NK-92 (cell line): Measurements from ENCODE around the gene TNPO3.
"Not testable (repeated sequence)": the region's sequence is repeated elsewhere in the genome, so short reads cannot be mapped to it uniquely, and the experiment has no call there.

Source experiments
- DNase-seq: peaks from one replicate; lab custom pipeline; 2025; ENCODE audit not compliant: unreplicated experiment; lab: John Stamatoyannopoulos, UW

Gene TNPO3

GRCh38 chr7:129072479-129073011 is 17.6 kb upstream of the TNPO3 start:
- DNase-seq = no peak

GRCh38 chr7:129069021-129069420 is 14.1 kb upstream of the TNPO3 start:
- DNase-seq = no peak

- no peak for DNase-seq
Measured at GRCh38 chr7:129067943-129068548, 13.1 kb upstream of the TNPO3 start.

GRCh38 chr7:129067132-129067561 is 12.2 kb upstream of the TNPO3 start:
- not testable (repeated sequence) for DNase-seq

GRCh38 chr7:129066290-129067131 is 11.6 kb upstream of the TNPO3 start:
- no peak for DNase-seq

GRCh38 chr7:129055861-129056464 is 1.1 kb upstream of the TNPO3 start:
- no peak for DNase-seq

GRCh38 chr7:129055294-129055816 is 444 bp upstream of the TNPO3 start:
- DNase-seq = no peak

- no peak for DNase-seq
Measured at GRCh38 chr7:129053938-129054437, 923 bp downstream of the TNPO3 start.

GRCh38 chr7:129052441-129052840 is 2.5 kb downstream of the TNPO3 start:
- DNase-seq = no peak

GRCh38 chr7:129051459-129051858 is 3.5 kb downstream of the TNPO3 start:
- DNase-seq = not testable (repeated sequence)

GRCh38 chr7:129047761-129048160 is 7.2 kb downstream of the TNPO3 start:
- DNase-seq = no peak

- no peak for DNase-seq
Measured at GRCh38 chr7:129045682-129046081, 9.2 kb downstream of the TNPO3 start.

- no peak for DNase-seq
Measured at GRCh38 chr7:129043012-129043411, 11.9 kb downstream of the TNPO3 start.

- no peak for DNase-seq
Measured at GRCh38 chr7:129041142-129042085, 13.5 kb downstream of the TNPO3 start.

- not testable (repeated sequence) for DNase-seq
Measured at GRCh38 chr7:129038468-129038867, 16.4 kb downstream of the TNPO3 start.

GRCh38 chr7:129037585-129037984 is 17.3 kb downstream of the TNPO3 start:
- DNase-seq = no peak

GRCh38 chr7:129032017-129032416 is 22.9 kb downstream of the TNPO3 start:
- no peak for DNase-seq

GRCh38 chr7:129030440-129030839 is 24.5 kb downstream of the TNPO3 start:
- no peak for DNase-seq

GRCh38 chr7:129024125-129024524 is 30.8 kb downstream of the TNPO3 start:
- no peak for DNase-seq

GRCh38 chr7:129021656-129022055 is 33.3 kb downstream of the TNPO3 start:
- DNase-seq = no peak
